SHP77 (cell line): ENCODE results near the gene ARHGAP21.
"Not testable (repeated sequence)": the region's sequence is repeated elsewhere in the genome, so short reads cannot be mapped to it uniquely, and the experiment has no call there.

ENCODE experiments used
- DNase-seq, 2 experiments: peaks; one replicate each; lab custom pipeline; 2025; lab: John Stamatoyannopoulos, UW

The ARHGAP21 gene

GRCh38 chr10:24683554-24683953, 40.1 kb downstream of the ARHGAP21 start:
- no peak for DNase-seq

GRCh38 chr10:24681572-24682088, 42.1 kb downstream of the ARHGAP21 start:
- DNase-seq: no peak

GRCh38 chr10:24680647-24681524, 42.8 kb downstream of the ARHGAP21 start:
- DNase-seq: no peak

- DNase-seq: no peak
Observed at GRCh38 chr10:24678757-24679156, 44.9 kb downstream of the ARHGAP21 start.

- no peak for DNase-seq
Observed at GRCh38 chr10:24674892-24675632, 48.6 kb downstream of the ARHGAP21 start.

GRCh38 chr10:24670964-24671670, 52.6 kb downstream of the ARHGAP21 start:
- no peak for DNase-seq

GRCh38 chr10:24669285-24669852, 54.3 kb downstream of the ARHGAP21 start:
- DNase-seq: no peak

- DNase-seq: no peak
Observed at GRCh38 chr10:24668247-24668646, 55.4 kb downstream of the ARHGAP21 start.

GRCh38 chr10:24664991-24665390, 58.7 kb downstream of the ARHGAP21 start:
- DNase-seq: no peak

- DNase-seq: no peak
Observed at GRCh38 chr10:24661376-24661775, 62.3 kb downstream of the ARHGAP21 start.

- DNase-seq: not testable (repeated sequence)
Observed at GRCh38 chr10:24658319-24658718, 65.4 kb downstream of the ARHGAP21 start.

- not testable (repeated sequence) for DNase-seq
Observed at GRCh38 chr10:24656326-24656725, 67.4 kb downstream of the ARHGAP21 start.

- DNase-seq: no peak
Observed at GRCh38 chr10:24652381-24652957, 71.2 kb downstream of the ARHGAP21 start.

GRCh38 chr10:24651923-24652322, 71.8 kb downstream of the ARHGAP21 start:
- no peak for DNase-seq

- no peak for DNase-seq
Observed at GRCh38 chr10:24650669-24651391, 72.9 kb downstream of the ARHGAP21 start.

- no peak for DNase-seq
Observed at GRCh38 chr10:24645784-24646183, 77.9 kb downstream of the ARHGAP21 start.

- no peak for DNase-seq
Observed at GRCh38 chr10:24645022-24645421, 78.7 kb downstream of the ARHGAP21 start.

GRCh38 chr10:24643679-24644209, 79.9 kb downstream of the ARHGAP21 start:
- no peak for DNase-seq

- DNase-seq: peak; percentile 66 to 68
Observed at GRCh38 chr10:24642921-24643678, 80.6 kb downstream of the ARHGAP21 start.

GRCh38 chr10:24639124-24639523, 84.6 kb downstream of the ARHGAP21 start:
- no peak for DNase-seq
